ENCODE measurements around the gene FYN.

DNA sequence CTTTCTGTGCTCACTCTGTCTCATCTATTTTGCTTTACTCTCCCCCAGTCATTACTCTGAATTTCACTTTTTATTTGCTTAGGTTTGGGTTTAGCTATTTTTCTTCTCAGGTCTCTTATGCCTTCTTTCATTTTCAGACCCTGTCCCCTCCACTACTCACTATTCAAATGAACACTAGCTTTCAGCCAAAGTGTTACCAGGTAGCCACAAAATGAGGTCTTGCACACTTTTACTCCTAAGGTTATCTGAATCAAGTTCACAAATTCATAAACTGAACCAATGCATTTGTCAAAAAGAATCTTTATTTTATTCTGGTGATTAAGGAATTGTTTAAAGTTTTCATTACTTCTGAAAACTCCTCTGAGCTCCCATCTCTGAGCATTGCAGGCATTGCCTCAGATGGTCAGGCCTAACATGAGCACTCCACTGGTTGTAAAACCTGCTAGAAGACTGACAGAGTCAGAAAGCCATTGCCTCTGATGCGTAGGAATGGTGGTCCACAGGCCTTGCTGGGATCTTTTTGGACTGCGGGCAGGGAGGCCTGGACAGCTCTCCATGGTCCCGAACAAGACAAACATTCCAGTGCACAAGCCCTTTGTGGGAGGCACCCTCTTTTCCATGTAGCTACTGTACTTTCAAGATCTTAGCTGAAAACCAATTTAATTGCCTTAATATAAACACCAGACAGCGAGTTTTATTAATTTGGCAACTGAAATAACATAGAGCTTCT, 48.5 kb downstream of the FYN start:
- TF ChIP-seq POLR2A (IDR thresholded peaks at IDR 0.05) (no peak), EP300 (IDR thresholded peaks at IDR 0.05) (no peak)
- TF ChIP-seq, protein P1, sequence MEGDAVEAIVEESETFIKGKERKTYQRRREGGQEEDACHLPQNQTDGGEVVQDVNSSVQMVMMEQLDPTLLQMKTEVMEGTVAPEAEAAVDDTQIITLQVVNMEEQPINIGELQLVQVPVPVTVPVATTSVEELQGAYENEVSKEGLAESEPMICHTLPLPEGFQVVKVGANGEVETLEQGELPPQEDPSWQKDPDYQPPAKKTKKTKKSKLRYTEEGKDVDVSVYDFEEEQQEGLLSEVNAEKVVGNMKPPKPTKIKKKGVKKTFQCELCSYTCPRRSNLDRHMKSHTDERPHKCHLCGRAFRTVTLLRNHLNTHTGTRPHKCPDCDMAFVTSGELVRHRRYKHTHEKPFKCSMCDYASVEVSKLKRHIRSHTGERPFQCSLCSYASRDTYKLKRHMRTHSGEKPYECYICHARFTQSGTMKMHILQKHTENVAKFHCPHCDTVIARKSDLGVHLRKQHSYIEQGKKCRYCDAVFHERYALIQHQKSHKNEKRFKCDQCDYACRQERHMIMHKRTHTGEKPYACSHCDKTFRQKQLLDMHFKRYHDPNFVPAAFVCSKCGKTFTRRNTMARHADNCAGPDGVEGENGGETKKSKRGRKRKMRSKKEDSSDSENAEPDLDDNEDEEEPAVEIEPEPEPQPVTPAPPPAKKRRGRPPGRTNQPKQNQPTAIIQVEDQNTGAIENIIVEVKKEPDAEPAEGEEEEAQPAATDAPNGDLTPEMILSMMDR (IDR thresholded peaks at IDR 0.05), result no peak

Measured in tibial nerve (tissue), 4 donors.